ENCODE measurements around the gene TRIM46.

DNA sequence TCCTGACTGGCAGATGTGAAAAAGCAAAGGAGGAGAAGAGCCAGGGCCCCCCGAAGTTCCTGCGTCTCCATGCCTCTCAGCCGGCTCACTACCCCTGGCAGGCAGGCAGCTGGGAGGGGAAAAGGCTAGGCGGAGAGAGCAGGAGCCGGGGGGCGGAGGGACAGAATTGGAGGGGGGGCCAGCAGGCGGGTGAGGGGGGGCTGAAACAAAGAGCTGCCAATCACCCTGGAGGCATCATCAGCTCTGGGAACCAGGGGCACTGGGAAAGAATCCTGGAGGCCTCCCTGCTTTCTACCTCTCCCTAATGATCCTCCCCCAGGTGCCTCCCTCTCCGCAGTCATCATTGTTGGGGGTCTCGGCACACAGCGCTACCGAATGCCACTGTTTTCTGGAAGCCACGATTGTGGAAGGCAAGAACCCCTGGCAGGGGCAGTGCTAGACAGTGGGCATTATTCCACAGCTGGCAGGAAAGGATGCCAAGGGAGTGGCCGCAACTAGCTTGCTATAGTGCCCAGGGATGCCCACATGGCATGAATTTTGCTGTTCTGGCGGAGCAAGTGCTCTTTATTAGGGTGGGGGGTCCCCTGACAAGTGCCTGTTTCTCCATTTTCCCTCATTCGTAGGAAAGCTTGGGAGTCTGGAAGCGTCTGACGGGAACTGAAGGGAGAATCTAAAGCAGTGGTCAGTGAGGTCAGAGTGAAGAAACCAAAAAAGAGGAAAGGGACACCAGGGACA is 34.3 kb downstream of the TRIM46 start, which contains the start of gene THBS3:
- TF ChIP-seq POLR2A (IDR thresholded peaks at IDR 0.05) = no peak
- TF ChIP-seq, protein P1, sequence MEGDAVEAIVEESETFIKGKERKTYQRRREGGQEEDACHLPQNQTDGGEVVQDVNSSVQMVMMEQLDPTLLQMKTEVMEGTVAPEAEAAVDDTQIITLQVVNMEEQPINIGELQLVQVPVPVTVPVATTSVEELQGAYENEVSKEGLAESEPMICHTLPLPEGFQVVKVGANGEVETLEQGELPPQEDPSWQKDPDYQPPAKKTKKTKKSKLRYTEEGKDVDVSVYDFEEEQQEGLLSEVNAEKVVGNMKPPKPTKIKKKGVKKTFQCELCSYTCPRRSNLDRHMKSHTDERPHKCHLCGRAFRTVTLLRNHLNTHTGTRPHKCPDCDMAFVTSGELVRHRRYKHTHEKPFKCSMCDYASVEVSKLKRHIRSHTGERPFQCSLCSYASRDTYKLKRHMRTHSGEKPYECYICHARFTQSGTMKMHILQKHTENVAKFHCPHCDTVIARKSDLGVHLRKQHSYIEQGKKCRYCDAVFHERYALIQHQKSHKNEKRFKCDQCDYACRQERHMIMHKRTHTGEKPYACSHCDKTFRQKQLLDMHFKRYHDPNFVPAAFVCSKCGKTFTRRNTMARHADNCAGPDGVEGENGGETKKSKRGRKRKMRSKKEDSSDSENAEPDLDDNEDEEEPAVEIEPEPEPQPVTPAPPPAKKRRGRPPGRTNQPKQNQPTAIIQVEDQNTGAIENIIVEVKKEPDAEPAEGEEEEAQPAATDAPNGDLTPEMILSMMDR (IDR thresholded peaks at IDR 0.05) = no peak

Data from right lobe of liver (tissue), 4 donors.